ENCODE data around the gene PABPC5. TPM values are rescaled to one million over a fixed set of nuclear protein-coding genes. Genes with fewer than 3 reads are reported as not detected.

The PABPC5 gene
- total RNA-seq (not detected), total RNA-seq (0 to 0.26 (median 0) reads per million in 172 experiments)
- polyA plus RNA-seq (2013, experiment 1 of 2): not detected
- polyA plus RNA-seq (2013, experiment 2 of 2): 0.11 TPM

- intact Hi-C loops (cut with DNase I, micrococcal nuclease): no loop called here
- no peak within 1 kb of the TSS for H3K4me3 Mint-ChIP-seq
- ChIA-PET POLR2A (no interaction called here), CTCF (no interaction called here)
- no peak for TF ChIP-seq CTCF (IDR thresholded peaks at IDR 0.05)
- no peaks in the 10 kb centered on the region for H3K27me3 Mint-ChIP-seq
- no peak within 1 kb of the TSS for H3K27ac Mint-ChIP-seq
- H3K27me3 ChIP-seq (ENCODE audit: control insufficient read depth in 1 of 2, insufficient read depth in 2 of 2, low read length in 2 of 2): no peaks in the 10 kb centered on the region
- H3K4me1 Mint-ChIP-seq (ENCODE audit: low read depth): no peaks in the 10 kb centered on the region
- H3K4me3 ChIP-seq (ENCODE audit: low read length): peak within 1 kb of the TSS; percentile 2
- no peaks in the 10 kb centered on the region for H3K36me3 Mint-ChIP-seq (ENCODE audit: low read depth)
- H3K4me1 ChIP-seq (ENCODE audit: insufficient read depth, low read length): no peaks in the 10 kb centered on the region
- H3K9me3 ChIP-seq (ENCODE audit: control insufficient read depth in 1 of 2, insufficient read depth in 1 of 2, low read length in 2 of 2): peaks cover 0 to 10% of the 10 kb centered on the region in 2 experiments
- DNase-seq (no peak), ATAC-seq (ENCODE audit: poor library complexity) (no peak)
- no peaks in the 10 kb centered on the region for H3K36me3 ChIP-seq (ENCODE audit: insufficient read depth, low read length)
- no peak within 1 kb of the TSS for H3K27ac ChIP-seq (ENCODE audit: low read depth in 1 of 2, low read length in 2 of 2)
- H3K9me3 Mint-ChIP-seq: peaks cover 2% of the 10 kb centered on the region
These were observed at the start of gene PABPC5 for GRCh38 chrX:91434351-91435168. Gene PABPC5 (plus strand): TSS chrX:91434839. CDS start chrX:91435578, 739 bp downstream.

- DNase-seq (no peak), ATAC-seq (ENCODE audit: poor library complexity) (no peak)
- no peak for TF ChIP-seq CTCF (IDR thresholded peaks at IDR 0.05)
- Histone ChIP-seq H3K27ac (ENCODE audit: low read depth in 1 of 2, low read length in 2 of 2) (no peak overlapping the region), H3K27me3 (ENCODE audit: control insufficient read depth in 1 of 2, insufficient read depth in 2 of 2, low read length in 2 of 2) (no peaks in the 10 kb centered on the region), H3K36me3 (ENCODE audit: insufficient read depth, low read length) (no peaks in the 10 kb centered on the region), H3K4me1 (ENCODE audit: insufficient read depth, low read length) (no peaks in the 10 kb centered on the region), H3K9me3 (ENCODE audit: control insufficient read depth in 1 of 2, insufficient read depth in 1 of 2, low read length in 2 of 2) (no peaks in the 10 kb centered on the region), H3K4me3 (ENCODE audit: low read length) (no peak overlapping the region)
- Mint-ChIP-seq H3K9me3 (no peaks in the 10 kb centered on the region), H3K4me1 (ENCODE audit: low read depth) (no peaks in the 10 kb centered on the region), H3K27me3 (no peaks in the 10 kb centered on the region), H3K4me3 (no peak overlapping the region), H3K36me3 (ENCODE audit: low read depth) (no peaks in the 10 kb centered on the region), H3K27ac (no peak overlapping the region)
- POLR2A ChIA-PET: no interaction called here
- CTCF ChIA-PET: no interaction called here
- intact Hi-C loops (cut with DNase I, micrococcal nuclease): no loop called here
These were observed 45.6 kb upstream of the PABPC5 start for GRCh38 chrX:91389026-91389425.

GRCh38 chrX:91414713-91415112, 19.9 kb upstream of the PABPC5 start:
- H3K27me3 ChIP-seq (ENCODE audit: control insufficient read depth in 1 of 2, insufficient read depth in 2 of 2, low read length in 2 of 2): no peaks in the 10 kb centered on the region
- H3K4me3 ChIP-seq (ENCODE audit: low read length): no peak overlapping the region
- ChIA-PET POLR2A (no interaction called here), CTCF (no interaction called here)
- Mint-ChIP-seq H3K36me3 (ENCODE audit: low read depth) (no peaks in the 10 kb centered on the region), H3K27me3 (no peaks in the 10 kb centered on the region), H3K4me3 (no peak overlapping the region), H3K9me3 (peaks cover 3% of the 10 kb centered on the region), H3K4me1 (ENCODE audit: low read depth) (no peaks in the 10 kb centered on the region), H3K27ac (no peak overlapping the region)
- no peaks in the 10 kb centered on the region for H3K36me3 ChIP-seq (ENCODE audit: insufficient read depth, low read length)
- no peaks in the 10 kb centered on the region for H3K9me3 ChIP-seq (ENCODE audit: control insufficient read depth in 1 of 2, insufficient read depth in 1 of 2, low read length in 2 of 2)
- no peaks in the 10 kb centered on the region for H3K4me1 ChIP-seq (ENCODE audit: insufficient read depth, low read length)
- DNase-seq (no peak), ATAC-seq (ENCODE audit: poor library complexity) (no peak)
- intact Hi-C loops (cut with DNase I, micrococcal nuclease): no loop called here
- no peak for TF ChIP-seq CTCF (IDR thresholded peaks at IDR 0.05)
- H3K27ac ChIP-seq (ENCODE audit: low read depth in 1 of 2, low read length in 2 of 2): no peak overlapping the region
